22Rv1 (cell line): ENCODE results near the gene PLCXD1.
"Not testable (repeated sequence)": the region's sequence is repeated elsewhere in the genome, so short reads cannot be mapped to it uniquely, and the experiment has no call there.

Source experiments
- H3K27ac ChIP-seq: fragments of 450-650 bp; 2 replicates; pipeline ENCODE4 v1.5.1; 2017
- ZFX ChIP-seq: fragments of 450-650 bp; IDR thresholded peaks from 2 replicates; pipeline ENCODE4 v1.6.1; 2017; ENCODE audit warnings: antibody characterized with exemption, borderline replicate concordance
- TF ChIP-seq, protein P1 (sequence below): fragments of 450-650 bp; IDR thresholded peaks from 2 replicates; pipeline ENCODE4 v1.5.1; 2017; ENCODE audit warnings: mild to moderate bottlenecking

PLCXD1 gene

GRCh38 chrX:270848-271367 is 10.3 kb upstream of the PLCXD1 start:
- TF ChIP-seq, protein P1, sequence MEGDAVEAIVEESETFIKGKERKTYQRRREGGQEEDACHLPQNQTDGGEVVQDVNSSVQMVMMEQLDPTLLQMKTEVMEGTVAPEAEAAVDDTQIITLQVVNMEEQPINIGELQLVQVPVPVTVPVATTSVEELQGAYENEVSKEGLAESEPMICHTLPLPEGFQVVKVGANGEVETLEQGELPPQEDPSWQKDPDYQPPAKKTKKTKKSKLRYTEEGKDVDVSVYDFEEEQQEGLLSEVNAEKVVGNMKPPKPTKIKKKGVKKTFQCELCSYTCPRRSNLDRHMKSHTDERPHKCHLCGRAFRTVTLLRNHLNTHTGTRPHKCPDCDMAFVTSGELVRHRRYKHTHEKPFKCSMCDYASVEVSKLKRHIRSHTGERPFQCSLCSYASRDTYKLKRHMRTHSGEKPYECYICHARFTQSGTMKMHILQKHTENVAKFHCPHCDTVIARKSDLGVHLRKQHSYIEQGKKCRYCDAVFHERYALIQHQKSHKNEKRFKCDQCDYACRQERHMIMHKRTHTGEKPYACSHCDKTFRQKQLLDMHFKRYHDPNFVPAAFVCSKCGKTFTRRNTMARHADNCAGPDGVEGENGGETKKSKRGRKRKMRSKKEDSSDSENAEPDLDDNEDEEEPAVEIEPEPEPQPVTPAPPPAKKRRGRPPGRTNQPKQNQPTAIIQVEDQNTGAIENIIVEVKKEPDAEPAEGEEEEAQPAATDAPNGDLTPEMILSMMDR, result no peak
- no peak for TF ChIP-seq ZFX
- no peak overlapping the region for H3K27ac ChIP-seq

DNA sequence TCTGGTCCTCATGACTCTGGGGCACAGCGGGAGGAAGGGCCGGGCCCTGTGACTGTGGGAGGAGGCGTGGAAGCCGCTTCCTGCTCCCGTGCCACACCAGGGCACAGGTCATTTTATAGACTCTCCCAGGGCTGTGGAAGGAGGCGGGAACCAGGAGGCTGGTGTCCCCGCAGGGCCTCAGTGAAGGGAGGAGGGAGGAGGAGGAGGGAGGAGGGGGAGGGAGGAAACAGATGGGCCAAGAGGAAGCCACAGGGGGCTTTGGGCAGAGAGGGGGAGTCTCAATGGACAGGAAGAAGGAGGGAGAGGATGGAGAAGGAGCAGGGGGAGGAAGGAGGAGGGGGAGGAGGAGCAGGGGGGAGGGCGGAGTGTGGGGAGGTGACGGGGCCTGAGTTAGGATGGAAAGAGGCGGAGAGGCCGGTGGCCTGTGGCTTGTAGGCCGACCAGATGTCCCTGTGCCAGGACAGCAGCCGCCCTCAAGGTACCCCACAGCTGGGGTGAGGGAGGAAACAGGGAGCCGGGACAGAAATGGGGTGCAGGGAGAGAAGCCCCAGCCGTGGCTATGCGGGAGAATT is 6.2 kb upstream of the PLCXD1 start:
- TF ChIP-seq ZFX, result no peak
- TF ChIP-seq, protein P1, result no peak
- H3K27ac ChIP-seq, result peak overlapping the region; percentile 82; the same call in 1 of the 2 replicates

- no peak for TF ChIP-seq ZFX
- peak overlapping the region; percentile 82 for H3K27ac ChIP-seq
Measured at GRCh38 chrX:275476-275966, 5.7 kb upstream of the PLCXD1 start.

DNA sequence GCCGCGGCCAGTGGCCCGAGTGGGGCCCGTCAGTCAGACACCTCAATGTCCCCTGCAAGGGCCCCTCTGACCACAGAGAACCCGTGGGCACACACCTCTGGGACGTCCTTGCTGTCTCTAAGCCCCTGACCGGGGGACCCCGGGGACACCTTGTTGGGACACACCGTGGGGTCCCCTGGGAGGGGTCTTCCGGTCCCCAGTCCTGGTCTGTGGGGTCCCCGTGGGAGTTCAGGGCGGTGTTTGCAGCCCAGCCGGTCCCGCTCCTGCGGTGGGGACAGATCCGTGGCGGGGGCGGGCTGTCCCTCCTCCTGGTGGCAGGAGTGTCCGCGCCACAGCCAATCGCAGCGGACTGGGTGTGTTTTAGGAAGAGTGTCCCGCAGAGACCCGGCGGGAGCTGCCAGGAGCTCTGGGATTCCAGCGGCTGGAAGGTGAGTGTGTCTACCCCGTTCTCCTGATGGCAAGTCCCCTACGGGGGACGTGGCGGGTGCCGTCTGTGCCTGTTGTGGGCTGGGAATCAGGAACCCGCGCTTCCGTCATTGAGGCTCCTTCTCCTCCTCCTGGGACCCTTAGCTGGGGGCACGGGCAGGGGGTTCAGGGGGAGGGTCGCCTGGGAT is 5.1 kb upstream of the PLCXD1 start:
- H3K27ac ChIP-seq, result peak overlapping the region; percentile 82
- TF ChIP-seq, protein P1, result 0 out of 2 replicates have a peak, but pooled peaks have one; percentile 4
- TF ChIP-seq ZFX, result no peak

DNA sequence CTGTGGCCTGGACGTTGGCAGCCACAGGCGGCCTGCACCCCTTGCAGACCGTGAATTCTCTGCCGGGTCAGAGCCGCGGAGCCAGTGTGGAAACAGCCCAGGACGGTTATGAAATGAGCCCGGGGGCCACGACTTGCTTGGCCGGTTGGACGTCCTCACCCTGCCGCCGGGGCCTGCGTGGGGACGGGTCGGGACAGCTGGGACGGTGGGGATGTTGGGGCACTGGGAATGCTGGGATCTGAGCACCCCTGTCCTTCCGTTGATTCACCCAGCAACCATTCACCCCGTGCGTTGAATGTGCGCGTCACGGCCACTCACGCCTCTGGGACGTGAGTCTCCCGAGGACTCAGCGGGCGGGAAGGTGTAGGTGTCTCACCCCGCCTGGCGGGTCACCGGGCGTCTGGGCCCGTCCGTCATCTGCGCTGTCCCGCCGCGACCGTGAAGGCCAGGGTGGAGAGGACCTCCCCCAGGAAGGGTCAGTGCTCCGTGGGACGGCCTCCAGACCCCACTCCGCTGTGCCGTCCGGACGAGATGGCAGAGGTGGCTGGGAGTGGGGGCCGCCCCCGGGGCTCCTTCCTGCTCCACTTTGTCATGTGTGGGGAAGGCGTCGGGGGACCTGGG is 4.5 kb upstream of the PLCXD1 start:
- TF ChIP-seq ZFX, result no peak
- TF ChIP-seq, protein P1, result no peak
- H3K27ac ChIP-seq, result peak overlapping the region; percentile 82

GRCh38 chrX:279757-280604 is 1.2 kb upstream of the PLCXD1 start:
- peak overlapping the region; percentile 44; the same call in 1 of the 2 replicates for H3K27ac ChIP-seq

DNA sequence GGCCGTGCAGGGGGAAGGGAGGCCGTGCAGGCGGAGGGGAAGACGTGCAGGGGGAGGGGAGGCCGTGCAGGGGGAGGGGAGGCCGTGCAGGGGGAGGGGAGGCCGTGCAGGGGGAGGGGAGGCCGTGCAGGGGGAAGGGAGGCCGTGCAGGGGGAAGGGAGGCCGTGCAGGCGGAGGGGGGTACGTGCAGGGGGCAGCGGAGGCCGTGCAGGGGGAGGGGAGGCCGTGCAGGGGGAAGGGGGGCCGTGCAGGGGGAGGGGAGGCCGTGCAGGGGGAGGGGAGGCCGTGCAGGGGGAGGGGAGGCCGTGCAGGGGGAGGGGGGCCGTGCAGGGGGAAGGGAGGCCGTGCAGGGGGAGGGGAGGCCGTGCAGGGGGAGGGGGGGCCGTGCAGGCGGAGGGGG is 459 bp upstream of the PLCXD1 start:
- H3K27ac ChIP-seq, result not testable (repeated sequence)

DNA sequence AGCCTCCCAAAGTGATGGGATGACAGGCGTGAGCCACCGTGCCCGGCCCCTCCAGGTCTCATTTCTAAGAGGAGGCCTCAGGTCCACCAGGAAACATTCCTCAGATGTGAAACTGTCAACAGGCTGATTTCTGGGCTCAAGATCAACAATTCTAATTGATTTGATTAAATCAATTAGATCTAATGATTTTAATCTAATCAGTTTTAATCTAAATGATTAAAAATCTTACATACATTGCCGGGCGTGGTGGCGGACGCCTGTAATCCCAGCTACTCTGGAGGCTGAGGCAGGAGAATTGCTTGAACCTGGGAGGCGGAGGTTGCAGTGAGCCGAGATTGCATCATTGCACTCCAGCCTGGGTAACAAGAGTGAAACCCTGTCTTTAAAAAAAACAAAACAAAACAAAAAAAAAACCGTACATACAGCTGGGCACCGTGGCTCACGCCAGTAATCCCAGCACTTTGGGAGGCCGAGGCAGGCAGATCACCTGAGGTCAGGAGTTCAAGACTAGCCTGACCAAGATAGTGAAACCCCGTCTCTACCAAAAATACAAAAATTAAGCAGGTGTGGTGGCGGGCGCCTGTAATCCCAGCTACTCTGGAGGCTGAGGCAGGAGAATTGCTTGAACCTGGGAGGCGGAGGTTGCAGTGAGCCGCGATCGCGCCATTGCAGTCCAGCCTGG is 960 bp downstream of the PLCXD1 start:
- peak overlapping the region; percentile 84 for H3K27ac ChIP-seq
